ENCODE measurements around the gene EMILIN1. TPM values are rescaled to one million over a fixed set of nuclear protein-coding genes. Genes with fewer than 3 reads are reported as not detected.

EMILIN1 gene
- total RNA-seq, 2 donors from 2014 or later = 231 to 309 TPM

- Histone ChIP-seq H3K4me3 (no peak overlapping the region), H3K4me1 (ENCODE audit: control insufficient read depth in 1 of 2, low read depth in 2 of 2) (peaks cover 0 to 12% of the 10 kb centered on the region in 2 donors), H3K27ac (peak overlapping the region; percentile 18 to 27), H3K27me3 (replicated peaks; ENCODE audit: insufficient read depth) (no peaks in the 10 kb centered on the region), H3K36me3 (peaks cover 49% of the 10 kb centered on the region), H3K9me3 (no peaks in the 10 kb centered on the region)
- ATAC-seq (ENCODE audit: insufficient number of reproducible peaks, low FRiP score, low read depth) = no peak
- DNase-seq (ENCODE audit: low spot score) = no peak
- TF ChIP-seq CTCF (IDR thresholded peaks at IDR 0.05) = no peak
Measured at GRCh38 chr2:27041752-27042151, 36.7 kb upstream of the EMILIN1 start.

- Histone ChIP-seq H3K36me3 (peaks cover 44% of the 10 kb centered on the region), H3K4me3 (no peak overlapping the region), H3K4me1 (ENCODE audit: control insufficient read depth in 1 of 2, low read depth in 2 of 2) (peaks cover 0 to 12% of the 10 kb centered on the region in 2 donors), H3K27me3 (replicated peaks; ENCODE audit: insufficient read depth) (no peaks in the 10 kb centered on the region), H3K27ac (peak overlapping the region; percentile 18 to 27), H3K9me3 (no peaks in the 10 kb centered on the region)
- ATAC-seq (ENCODE audit: insufficient number of reproducible peaks, low FRiP score, low read depth) (no peak), DNase-seq (ENCODE audit: low spot score) (no peak)
- no peak for TF ChIP-seq CTCF (IDR thresholded peaks at IDR 0.05)
Measured at GRCh38 chr2:27042159-27042661, 36.2 kb upstream of the EMILIN1 start.

GRCh38 chr2:27042985-27043634 is 35.3 kb upstream of the EMILIN1 start:
- no peak for TF ChIP-seq CTCF (IDR thresholded peaks at IDR 0.05)
- Histone ChIP-seq H3K27ac (no peak overlapping the region), H3K4me3 (no peak overlapping the region), H3K4me1 (ENCODE audit: control insufficient read depth in 1 of 2, low read depth in 2 of 2) (peaks cover 0 to 12% of the 10 kb centered on the region in 2 donors), H3K9me3 (no peaks in the 10 kb centered on the region), H3K27me3 (replicated peaks; ENCODE audit: insufficient read depth) (no peaks in the 10 kb centered on the region), H3K36me3 (peaks cover 35% of the 10 kb centered on the region)
- no peak for DNase-seq (ENCODE audit: low spot score)
- ATAC-seq (ENCODE audit: insufficient number of reproducible peaks, low FRiP score, low read depth) = no peak

GRCh38 chr2:27049422-27050280 is 28.8 kb upstream of the EMILIN1 start:
- Histone ChIP-seq H3K9me3 (no peaks in the 10 kb centered on the region), H3K4me1 (ENCODE audit: control insufficient read depth in 1 of 2, low read depth in 2 of 2) (peaks cover 5 to 15% of the 10 kb centered on the region in 2 donors), H3K27ac (peak overlapping the region; percentile 80 to 87), H3K27me3 (replicated peaks; ENCODE audit: insufficient read depth) (no peaks in the 10 kb centered on the region), H3K4me3 (peak overlapping the region; percentile 89), H3K36me3 (peaks cover 4% of the 10 kb centered on the region)
- no peak for ATAC-seq (ENCODE audit: insufficient number of reproducible peaks, low FRiP score, low read depth)
- TF ChIP-seq CTCF (IDR thresholded peaks at IDR 0.05) = no peak
- DNase-seq (ENCODE audit: low spot score) = no peak
